Measurements from ENCODE around the gene RCOR2.

DNA sequence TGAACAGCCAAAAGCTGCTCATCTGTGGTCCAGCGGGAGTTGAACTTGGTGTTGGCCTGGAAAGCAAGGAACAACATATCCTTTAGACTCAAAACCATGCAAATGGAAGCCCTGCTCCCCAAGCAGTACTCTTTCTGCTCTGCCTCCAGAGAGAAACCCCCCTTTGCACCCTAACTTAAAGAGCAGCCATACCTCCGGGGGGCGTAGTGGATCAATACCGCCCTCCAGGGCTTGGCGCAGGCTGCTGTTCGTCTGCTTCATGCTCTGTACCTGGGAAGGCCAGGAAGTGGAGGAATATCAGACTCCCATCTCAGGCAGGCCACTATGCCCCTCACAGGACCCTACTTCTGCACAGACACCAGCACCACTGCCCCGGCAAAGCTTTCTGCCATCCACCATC, 4.3 kb downstream of the RCOR2 start:
- TF ChIP-seq, protein P1, sequence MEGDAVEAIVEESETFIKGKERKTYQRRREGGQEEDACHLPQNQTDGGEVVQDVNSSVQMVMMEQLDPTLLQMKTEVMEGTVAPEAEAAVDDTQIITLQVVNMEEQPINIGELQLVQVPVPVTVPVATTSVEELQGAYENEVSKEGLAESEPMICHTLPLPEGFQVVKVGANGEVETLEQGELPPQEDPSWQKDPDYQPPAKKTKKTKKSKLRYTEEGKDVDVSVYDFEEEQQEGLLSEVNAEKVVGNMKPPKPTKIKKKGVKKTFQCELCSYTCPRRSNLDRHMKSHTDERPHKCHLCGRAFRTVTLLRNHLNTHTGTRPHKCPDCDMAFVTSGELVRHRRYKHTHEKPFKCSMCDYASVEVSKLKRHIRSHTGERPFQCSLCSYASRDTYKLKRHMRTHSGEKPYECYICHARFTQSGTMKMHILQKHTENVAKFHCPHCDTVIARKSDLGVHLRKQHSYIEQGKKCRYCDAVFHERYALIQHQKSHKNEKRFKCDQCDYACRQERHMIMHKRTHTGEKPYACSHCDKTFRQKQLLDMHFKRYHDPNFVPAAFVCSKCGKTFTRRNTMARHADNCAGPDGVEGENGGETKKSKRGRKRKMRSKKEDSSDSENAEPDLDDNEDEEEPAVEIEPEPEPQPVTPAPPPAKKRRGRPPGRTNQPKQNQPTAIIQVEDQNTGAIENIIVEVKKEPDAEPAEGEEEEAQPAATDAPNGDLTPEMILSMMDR (IDR thresholded peaks at IDR 0.05): peak; percentile 8
- TF ChIP-seq EZH2 (IDR thresholded peaks at IDR 0.05): no peak

Measured in neural progenitor cell (in vitro differentiated cells).